ENCODE results near the gene TIMM8A.

- no peak for TF ChIP-seq POLR2A (IDR thresholded peaks at IDR 0.05)
- no peak for TF ChIP-seq CTCF (IDR thresholded peaks at IDR 0.05)
These were observed 29.0 kb upstream of the TIMM8A start for GRCh38 chrX:101377547-101377946.

Measured in ovary (tissue), 3 donors.